Ectodermal cell (in vitro differentiated cells): ENCODE results near the gene BGN.

Source experiments
- H3K27ac ChIP-seq: 2 replicates; pipeline ENCODE4 v1.7.0; 2013; ENCODE audit warnings: mild to moderate bottlenecking, low read depth, low read length; ENCODE audit not compliant: insufficient read depth, poor library complexity, severe bottlenecking
- H3K27me3 ChIP-seq: 2 replicates; pipeline ENCODE4 v1.7.0; 2013; ENCODE audit warnings: mild to moderate bottlenecking, low read length; ENCODE audit not compliant: insufficient read depth, control insufficient read depth, poor library complexity, severe bottlenecking
- H3K36me3 ChIP-seq: one replicate; pipeline ENCODE4 v1.7.0; 2013; ENCODE audit warnings: low read length; ENCODE audit not compliant: control insufficient read depth, insufficient read depth
- H3K4me1 ChIP-seq: one replicate; pipeline ENCODE4 v1.7.0; 2013; ENCODE audit warnings: low read length; ENCODE audit not compliant: control insufficient read depth, insufficient read depth
- H3K4me3 ChIP-seq: 2 replicates; pipeline ENCODE4 v1.7.0; 2013; ENCODE audit warnings: low read depth, low read length, control low read depth; ENCODE audit not compliant: insufficient read depth
- H3K9me3 ChIP-seq: 2 replicates; pipeline ENCODE4 v1.7.0; 2013; ENCODE audit warnings: mild to moderate bottlenecking, low read length, moderate library complexity; ENCODE audit not compliant: control insufficient read depth
- WGBS, 2 experiments: methylation state at CpG; one replicate each; pipeline ENCODE4 v1.1.7; 2013; ENCODE audit warnings: missing lambda C conversion rate in 2 of 2; 5-methylcytosine and 5-hydroxymethylcytosine counted together

The BGN gene

DNA sequence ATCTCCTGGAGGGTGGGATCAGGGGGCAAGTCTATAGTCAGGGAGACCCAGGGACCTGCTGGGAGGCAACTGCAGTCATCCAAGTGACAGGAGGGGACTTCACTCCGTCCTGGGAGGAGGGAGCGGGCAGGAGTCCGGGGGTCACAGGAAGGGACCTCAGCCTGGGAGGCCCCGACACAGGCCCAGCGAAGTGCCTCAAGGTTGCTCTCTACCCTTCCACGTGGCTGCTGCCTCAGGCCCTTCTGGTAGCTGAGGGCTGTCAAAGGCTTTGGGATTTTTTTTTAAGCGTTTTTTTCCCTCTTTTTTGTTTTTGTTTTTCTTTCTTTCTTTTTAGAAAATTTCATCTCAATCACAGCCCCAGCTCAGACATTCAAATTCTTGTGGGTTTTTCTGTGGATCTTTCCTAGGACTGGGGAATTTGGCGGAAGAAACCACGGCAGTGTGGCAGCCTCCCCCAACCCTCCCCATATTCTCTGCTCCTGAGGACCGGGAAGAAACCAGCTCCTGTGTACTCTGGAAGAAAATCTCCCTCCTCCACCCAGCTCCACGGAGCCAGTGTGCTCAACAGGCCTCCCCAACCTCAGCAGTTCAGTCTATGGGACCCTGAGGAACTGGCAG, 23.0 kb upstream of the BGN start:
- H3K27ac ChIP-seq, result no peak overlapping the region
- H3K9me3 ChIP-seq, result no peaks in the 10 kb centered on the region
- 73 to 78% methylated on average over 10 to 11 of the region's 11 CpGs for WGBS, 2 experiments
- peaks cover 15% of the 10 kb centered on the region for H3K27me3 ChIP-seq
- peaks cover 4% of the 10 kb centered on the region for H3K4me1 ChIP-seq
- no peaks in the 10 kb centered on the region for H3K36me3 ChIP-seq
- H3K4me3 ChIP-seq, result no peak overlapping the region

DNA sequence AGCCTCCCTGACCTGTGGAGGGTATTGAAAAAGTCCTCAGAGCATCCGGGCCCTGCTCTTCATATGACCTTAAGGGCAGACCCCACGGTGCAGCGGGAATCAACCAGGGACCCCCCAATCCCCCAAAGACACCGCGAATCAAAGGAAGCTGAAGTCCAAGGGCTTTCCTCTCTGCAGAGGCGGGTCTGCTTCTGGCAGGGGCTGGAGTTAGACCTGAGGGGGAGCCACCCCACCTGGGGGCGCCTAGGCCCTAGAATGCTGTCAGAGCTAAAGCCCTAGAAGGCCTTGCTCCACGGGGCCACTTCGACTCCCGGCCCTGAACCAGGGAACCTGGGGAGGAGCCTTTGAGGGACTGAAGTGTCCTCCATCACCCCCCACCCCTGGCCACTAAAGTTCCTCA, 21.7 kb upstream of the BGN start:
- Histone ChIP-seq H3K9me3 (no peaks in the 10 kb centered on the region), H3K4me1 (peaks cover 4% of the 10 kb centered on the region), H3K36me3 (no peaks in the 10 kb centered on the region), H3K27ac (no peak overlapping the region), H3K4me3 (no peak overlapping the region), H3K27me3 (peaks cover 15% of the 10 kb centered on the region)
- 89 to 91% methylated on average over 10 of the region's 10 CpGs for WGBS, 2 experiments

DNA sequence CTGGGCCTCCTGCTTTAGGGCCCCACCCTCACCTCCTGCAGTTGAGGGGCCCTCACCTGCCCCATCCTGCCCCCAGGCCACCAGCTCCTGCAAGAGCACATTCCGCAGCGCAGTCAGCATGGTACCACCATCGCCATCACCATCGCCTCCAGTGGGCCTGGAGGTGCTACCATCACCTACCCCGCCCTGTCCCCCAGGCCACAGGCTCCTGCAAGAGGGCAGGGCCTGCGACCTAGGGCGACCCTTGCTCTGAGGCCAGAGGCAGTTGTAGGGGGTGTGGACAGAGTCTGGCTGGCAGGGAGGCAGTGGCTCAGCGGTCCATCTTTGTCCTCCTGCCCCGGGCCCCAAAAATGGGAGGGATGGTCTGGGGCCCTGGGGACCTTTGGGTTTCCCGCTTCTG, 20.5 kb upstream of the BGN start:
- H3K27me3 ChIP-seq, result peaks cover 15% of the 10 kb centered on the region
- no peak overlapping the region for H3K27ac ChIP-seq
- WGBS, 2 experiments, result 82 to 85% methylated on average over 10 of the region's 10 CpGs
- no peaks in the 10 kb centered on the region for H3K36me3 ChIP-seq
- no peak overlapping the region for H3K4me3 ChIP-seq
- peaks cover 4% of the 10 kb centered on the region for H3K4me1 ChIP-seq
- H3K9me3 ChIP-seq, result no peaks in the 10 kb centered on the region

GRCh38 chrX:153474718-153475117, 20.1 kb upstream of the BGN start:
- 23 to 31% methylated on average over 54 to 59 of the region's 59 CpGs for WGBS, 2 experiments
- H3K4me3 ChIP-seq, result no peak overlapping the region

GRCh38 chrX:153475271-153475670, 19.5 kb upstream of the BGN start:
- 89 to 92% methylated on average over 7 of the region's 7 CpGs for WGBS, 2 experiments

More at GRCh38 chrX:153474718-153475117, 20.1 kb upstream of the BGN start:
- Histone ChIP-seq H3K27ac (no peak overlapping the region), H3K9me3 (no peaks in the 10 kb centered on the region), H3K4me1 (no peaks in the 10 kb centered on the region), H3K36me3 (no peaks in the 10 kb centered on the region), H3K27me3 (peaks cover 15% of the 10 kb centered on the region)

GRCh38 chrX:153475751-153476281, 19.0 kb upstream of the BGN start:
- no peaks in the 10 kb centered on the region for H3K9me3 ChIP-seq
- no peaks in the 10 kb centered on the region for H3K36me3 ChIP-seq
- 88 to 90% methylated on average over 11 of the region's 11 CpGs for WGBS, 2 experiments
- H3K4me1 ChIP-seq, result no peaks in the 10 kb centered on the region
- no peak overlapping the region for H3K4me3 ChIP-seq
- H3K27ac ChIP-seq, result no peak overlapping the region
- H3K27me3 ChIP-seq, result peaks cover 15% of the 10 kb centered on the region

More at GRCh38 chrX:153475271-153475670, 19.5 kb upstream of the BGN start:
- H3K4me1 ChIP-seq, result no peaks in the 10 kb centered on the region
- no peak overlapping the region for H3K4me3 ChIP-seq
- H3K27me3 ChIP-seq, result peaks cover 15% of the 10 kb centered on the region
- no peak overlapping the region for H3K27ac ChIP-seq
- no peaks in the 10 kb centered on the region for H3K9me3 ChIP-seq
- H3K36me3 ChIP-seq, result no peaks in the 10 kb centered on the region

- H3K9me3 ChIP-seq, result no peaks in the 10 kb centered on the region
- H3K4me3 ChIP-seq, result no peak overlapping the region
- peaks cover 15% of the 10 kb centered on the region for H3K27me3 ChIP-seq
- WGBS, 2 experiments, result 79 to 81% methylated on average over 15 to 16 of the region's 16 CpGs
- no peaks in the 10 kb centered on the region for H3K36me3 ChIP-seq
- H3K4me1 ChIP-seq, result no peaks in the 10 kb centered on the region
- no peak overlapping the region for H3K27ac ChIP-seq
Measured at GRCh38 chrX:153476666-153477363, 18.0 kb upstream of the BGN start.

DNA sequence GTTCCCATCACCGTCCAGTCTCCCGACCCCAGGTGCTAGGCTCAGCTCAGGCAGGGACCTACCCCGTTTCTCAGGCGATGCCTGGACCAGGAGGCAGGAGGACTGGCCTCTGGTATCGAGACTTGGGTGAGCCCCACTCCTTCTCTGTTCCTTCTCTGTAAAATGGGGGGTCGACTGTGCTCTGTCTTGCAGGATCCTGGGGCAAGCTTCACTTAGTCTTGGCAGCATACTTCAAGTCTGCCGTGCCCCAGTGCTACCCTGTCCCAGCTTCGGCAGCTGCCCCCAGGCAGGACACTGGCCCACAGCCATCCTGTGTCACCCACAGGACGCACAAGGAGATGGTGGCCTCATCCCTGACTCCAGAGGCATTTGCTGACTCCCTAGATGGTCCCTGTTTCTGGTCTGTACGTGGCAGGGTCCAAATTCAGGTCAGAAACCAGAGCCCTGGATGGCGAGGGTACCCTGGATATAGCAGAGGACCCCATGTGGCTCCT, 17.4 kb upstream of the BGN start:
- 74 to 81% methylated on average over 11 of the region's 11 CpGs for WGBS, 2 experiments
- no peaks in the 10 kb centered on the region for H3K36me3 ChIP-seq
- no peaks in the 10 kb centered on the region for H3K9me3 ChIP-seq
- H3K27ac ChIP-seq, result no peak overlapping the region
- H3K4me1 ChIP-seq, result no peaks in the 10 kb centered on the region
- no peak overlapping the region for H3K4me3 ChIP-seq
- peaks cover 15% of the 10 kb centered on the region for H3K27me3 ChIP-seq

- no peak overlapping the region for H3K4me3 ChIP-seq
- 86 to 89% methylated on average over 9 of the region's 9 CpGs for WGBS, 2 experiments
- H3K9me3 ChIP-seq, result no peaks in the 10 kb centered on the region
- H3K36me3 ChIP-seq, result no peaks in the 10 kb centered on the region
- H3K27ac ChIP-seq, result no peak overlapping the region
- peaks cover 15% of the 10 kb centered on the region for H3K27me3 ChIP-seq
- H3K4me1 ChIP-seq, result no peaks in the 10 kb centered on the region
Measured at GRCh38 chrX:153477901-153478300, 16.9 kb upstream of the BGN start.

GRCh38 chrX:153478746-153479145, 16.0 kb upstream of the BGN start:
- Histone ChIP-seq H3K4me1 (no peaks in the 10 kb centered on the region), H3K4me3 (no peak overlapping the region), H3K27ac (no peak overlapping the region), H3K36me3 (no peaks in the 10 kb centered on the region), H3K27me3 (peaks cover 15% of the 10 kb centered on the region), H3K9me3 (no peaks in the 10 kb centered on the region)
- WGBS, 2 experiments, result 87 to 93% methylated on average over 16 of the region's 16 CpGs
